Measurements from ENCODE around the gene KCNJ15.
"Not testable (repeated sequence)": the region's sequence is repeated elsewhere in the genome, so short reads cannot be mapped to it uniquely, and the experiment has no call there.

The KCNJ15 gene

GRCh38 chr21:38256599-38257302, at the start of gene KCNJ15:
Gene KCNJ15 (plus strand): TSS chr21:38256991. CDS start chr21:38299262, 42,271 bp downstream.
- no peak for DNase-seq

- DNase-seq, result no peak
Observed at GRCh38 chr21:38208118-38208517, 48.7 kb upstream of the KCNJ15 start.

DNA sequence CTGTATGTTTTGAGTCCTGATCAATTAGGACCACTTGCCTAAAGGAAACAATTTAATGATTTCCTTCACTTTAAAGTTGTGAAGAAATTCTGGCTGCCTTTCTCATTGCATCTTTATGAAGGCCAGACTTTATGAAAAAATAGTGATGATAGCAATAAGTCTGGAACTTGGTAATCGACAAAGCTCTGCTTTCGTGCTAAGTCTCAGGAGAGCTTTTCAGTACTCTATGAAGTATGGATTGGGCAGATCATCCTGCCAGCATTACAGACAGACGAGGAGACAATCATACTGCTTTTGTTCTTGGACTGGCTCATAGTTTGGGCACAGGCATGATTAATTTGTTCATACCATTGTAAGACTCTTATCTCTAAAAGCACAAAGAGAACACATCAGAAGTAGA, 45.5 kb upstream of the KCNJ15 start:
- DNase-seq, result no peak

GRCh38 chr21:38212706-38213105, 44.1 kb upstream of the KCNJ15 start:
- DNase-seq, result no peak

- DNase-seq, result peak; percentile 80
Observed at GRCh38 chr21:38219049-38219628, 37.7 kb upstream of the KCNJ15 start.

- DNase-seq, result no peak
Observed at GRCh38 chr21:38220270-38220737, 36.5 kb upstream of the KCNJ15 start.

DNA sequence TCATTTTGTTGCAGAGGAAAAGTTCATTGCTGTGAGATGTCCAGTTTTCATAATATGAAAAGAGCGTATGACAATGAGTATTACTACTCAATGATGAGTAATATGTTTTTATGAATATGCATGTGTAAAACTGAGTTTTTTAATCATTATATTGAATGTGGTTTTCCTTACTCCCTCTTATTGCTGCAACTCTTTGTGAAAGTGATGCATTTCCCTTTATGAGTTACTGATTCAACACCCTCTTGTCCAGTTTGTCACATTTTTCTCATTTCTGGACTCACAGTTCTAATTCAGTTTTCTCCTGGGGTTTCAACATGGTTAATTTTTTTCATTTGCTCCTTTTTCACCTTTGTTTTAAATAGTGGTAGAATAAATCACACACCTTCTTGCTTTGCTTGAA, 35.2 kb upstream of the KCNJ15 start:
- no peak for DNase-seq

GRCh38 chr21:38223893-38224540, 32.8 kb upstream of the KCNJ15 start:
- no peak for DNase-seq

GRCh38 chr21:38227401-38227800, 29.4 kb upstream of the KCNJ15 start:
- no peak for DNase-seq

DNA sequence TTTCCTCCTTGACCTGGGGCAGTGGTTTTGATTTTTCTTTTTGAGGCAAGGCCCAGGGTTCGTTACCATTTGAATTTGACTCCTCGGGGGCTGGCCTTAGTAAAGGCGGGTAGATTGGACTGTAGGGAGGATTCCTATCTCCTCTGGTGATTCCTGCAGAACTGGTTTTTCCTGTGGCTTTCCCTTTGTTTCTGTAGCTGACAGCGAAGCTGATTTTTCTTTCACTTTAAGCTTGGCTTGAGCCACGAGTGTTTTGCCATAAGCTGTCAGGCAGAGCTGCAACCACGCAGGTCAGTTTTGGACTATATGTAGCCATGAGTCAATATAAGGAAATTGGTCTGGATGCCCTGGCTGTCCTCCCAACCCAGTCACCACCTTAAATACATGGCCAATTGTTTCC, 28.7 kb upstream of the KCNJ15 start:
- DNase-seq, result no peak

- DNase-seq, result no peak
Observed at GRCh38 chr21:38228537-38228936, 28.3 kb upstream of the KCNJ15 start.

DNA sequence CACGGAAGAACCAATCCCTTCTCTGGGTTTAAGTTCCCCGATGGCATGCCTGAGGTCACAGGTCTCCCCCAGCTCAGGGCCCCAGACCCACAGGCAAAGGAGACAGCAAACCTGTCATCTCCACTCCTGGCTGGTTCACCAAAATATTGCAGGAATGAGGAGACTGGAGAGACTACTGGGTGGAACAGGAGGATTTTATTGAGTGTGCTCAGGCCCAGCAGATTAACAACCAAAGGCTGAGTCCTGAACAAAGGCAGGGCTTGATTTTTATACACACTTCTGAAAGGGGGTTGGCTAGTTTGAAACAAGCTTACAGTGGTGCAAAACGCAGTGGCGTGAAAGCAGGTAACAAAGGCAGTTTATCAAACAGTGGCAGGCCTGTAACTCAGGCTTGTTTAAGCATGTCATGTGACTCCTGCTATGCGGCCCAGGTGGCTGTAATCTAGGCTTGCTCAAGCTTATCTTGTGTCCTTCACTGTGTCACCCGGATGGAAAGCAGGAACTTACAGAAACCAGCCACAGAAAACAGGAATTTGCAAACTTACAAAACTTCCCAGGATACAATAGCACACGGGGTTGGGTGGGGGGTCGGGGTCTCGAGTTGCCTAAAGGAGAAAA, 27.4 kb upstream of the KCNJ15 start:
- no peak for DNase-seq

- DNase-seq, result no peak
Observed at GRCh38 chr21:38234395-38235142, 22.2 kb upstream of the KCNJ15 start.

DNA sequence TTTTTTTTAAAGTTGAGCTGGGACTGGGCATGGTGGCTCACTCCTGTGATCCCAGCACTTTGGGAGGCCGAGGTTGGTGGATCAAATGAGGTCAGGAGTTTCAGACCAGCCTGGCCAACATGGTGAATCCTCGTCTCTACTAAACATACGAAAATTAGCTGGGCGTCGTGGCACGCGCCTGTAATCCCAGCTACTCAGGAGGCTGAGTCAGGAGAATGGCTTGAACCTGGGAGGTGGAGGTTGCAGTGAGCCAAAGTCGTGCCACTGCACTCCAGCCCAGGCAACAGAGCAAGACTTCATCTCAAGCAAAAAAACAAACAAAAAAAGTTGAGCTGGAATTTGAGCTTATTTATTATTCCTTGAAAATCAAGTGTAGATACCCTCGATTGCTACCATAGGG, 21.5 kb upstream of the KCNJ15 start:
- not testable (repeated sequence) for DNase-seq

DNA sequence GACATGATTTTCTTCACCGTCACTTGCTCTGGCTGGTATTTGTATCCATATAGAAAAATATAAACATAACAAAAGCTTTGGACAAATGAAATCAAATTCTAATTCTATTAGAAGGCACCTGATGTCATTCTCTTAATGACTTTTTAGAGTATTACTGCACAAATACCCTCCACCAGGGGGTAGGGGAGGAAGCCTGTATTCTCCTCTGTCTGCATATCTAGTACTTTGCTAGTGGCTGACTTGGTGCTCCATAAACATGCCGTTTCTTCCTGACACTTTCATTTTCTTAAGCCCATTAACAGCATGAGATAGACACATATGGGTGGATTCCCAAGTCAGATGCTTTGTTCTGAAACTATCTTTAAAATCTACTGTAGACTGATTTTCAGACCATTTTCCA, 20.6 kb upstream of the KCNJ15 start:
- DNase-seq, result no peak

GRCh38 chr21:38239672-38240071, 17.1 kb upstream of the KCNJ15 start:
- DNase-seq, result no peak

DNA sequence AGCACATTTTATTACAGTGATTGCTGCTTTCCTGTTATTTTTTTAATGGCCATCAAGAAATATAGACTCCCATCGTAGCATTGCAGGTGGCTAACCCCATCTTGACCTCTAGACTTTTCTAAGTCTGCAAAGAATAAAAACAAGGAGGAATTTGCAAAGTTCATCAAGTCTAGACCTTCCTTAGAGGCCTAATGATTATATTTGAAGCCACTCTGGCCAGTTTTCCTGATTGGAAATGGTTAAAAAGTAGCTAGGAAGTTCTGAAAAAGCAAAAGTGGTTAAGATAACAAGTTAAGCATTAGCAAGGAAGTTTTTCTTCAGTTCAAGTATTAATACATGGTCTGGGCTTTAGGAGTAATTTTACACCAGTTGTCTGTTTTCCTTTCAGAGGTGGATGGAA, 16.7 kb upstream of the KCNJ15 start:
- DNase-seq, result no peak

DNA sequence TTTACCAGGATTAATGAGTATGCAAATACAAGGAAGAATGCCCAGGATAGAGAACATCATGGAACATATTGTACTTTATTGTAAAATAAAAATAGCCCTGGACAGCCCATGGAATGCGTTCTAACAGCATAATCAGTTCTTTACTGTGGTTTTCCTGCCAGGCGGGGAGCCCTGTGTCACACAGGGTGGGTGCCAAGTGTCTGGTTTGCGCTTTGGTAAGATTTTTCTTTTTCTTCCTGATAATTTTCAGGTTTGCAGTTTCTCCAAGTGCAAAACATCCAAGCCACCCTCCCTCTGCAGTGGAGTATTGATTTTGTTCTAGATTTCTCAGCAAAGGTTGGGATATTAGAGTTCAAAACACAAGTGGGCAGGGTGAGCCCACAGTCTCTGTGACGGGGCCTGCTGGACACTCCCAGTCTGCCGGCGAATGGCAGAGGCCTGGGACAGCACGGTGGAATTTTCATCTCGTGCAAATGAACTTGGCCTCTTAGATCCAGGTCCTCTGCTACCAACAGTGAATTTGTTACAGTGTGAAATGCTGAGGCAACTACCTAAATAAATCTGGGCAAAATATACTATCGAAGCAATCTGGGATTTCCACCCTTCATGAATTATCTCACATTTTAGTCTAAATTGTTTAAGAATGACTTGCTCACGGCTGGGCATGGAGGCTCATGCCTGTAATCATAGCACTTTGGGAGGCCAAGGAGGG, 15.6 kb upstream of the KCNJ15 start:
- DNase-seq, result no peak

DNA sequence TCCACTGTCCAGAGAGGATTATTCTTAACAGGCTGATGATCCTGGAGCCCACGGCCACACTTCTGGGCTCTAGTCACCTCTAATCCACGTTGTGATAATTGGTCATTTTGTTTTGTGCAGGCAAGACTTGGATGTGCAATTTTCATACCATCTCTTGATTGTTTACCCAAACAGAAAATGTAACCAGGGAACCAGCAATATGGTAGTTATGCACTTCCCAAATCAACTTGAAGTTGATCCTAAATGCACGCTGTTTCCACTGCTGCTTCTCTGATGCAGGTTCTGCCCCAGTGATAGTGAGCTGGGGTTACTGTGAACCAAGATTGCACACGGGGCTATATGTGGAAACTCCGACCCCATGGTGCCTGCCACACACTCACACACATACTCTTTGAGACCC, 14.7 kb upstream of the KCNJ15 start:
- no peak for DNase-seq

DNA sequence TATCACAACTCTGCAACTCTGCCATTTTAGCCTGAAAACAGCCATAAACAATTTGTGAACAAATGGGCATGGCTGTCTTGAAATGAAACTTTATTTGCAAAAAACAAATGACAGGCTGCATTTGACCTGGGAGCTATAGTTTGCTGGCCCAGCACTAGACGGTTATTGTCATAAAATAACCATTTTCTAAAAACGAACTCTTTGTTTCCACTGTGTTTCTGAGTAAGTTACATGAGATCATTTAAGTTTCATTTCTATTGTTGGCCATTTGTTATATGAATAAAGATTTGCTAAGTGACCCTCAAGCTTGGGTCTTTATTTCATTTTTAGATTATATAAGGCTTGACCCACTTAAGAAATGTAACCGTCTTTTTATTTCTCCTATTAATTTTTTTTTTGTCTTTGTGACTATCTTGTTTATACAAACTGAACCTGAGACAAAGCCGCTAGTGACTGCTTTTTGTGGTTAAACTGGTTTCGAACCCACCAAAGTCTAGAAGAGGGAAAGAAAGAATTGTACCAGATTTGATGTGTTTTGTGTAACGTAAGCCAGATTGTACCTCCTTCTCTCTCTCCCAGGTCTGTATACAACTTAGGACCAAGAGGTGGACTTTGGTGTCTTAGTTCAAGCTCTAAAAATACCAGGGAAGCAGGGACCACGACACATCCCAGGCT, 12.9 kb upstream of the KCNJ15 start:
- no peak for DNase-seq

GRCh38 chr21:38244407-38244787, 12.4 kb upstream of the KCNJ15 start:
- DNase-seq, result no peak

Data from activated effector memory CD4-positive, alpha-beta T cell treated with anti-CD3 and anti-CD28 coated beads, Interleukin-2, amount 50 U/mL, for 16 hours (primary cell).